Vagina (tissue), 2 donors: ENCODE results near the gene ZNF836. TPM values are rescaled to one million over a fixed set of nuclear protein-coding genes. Genes with fewer than 3 reads are reported as not detected.

Experiments
- DNase-seq, 2 donors: peaks; one replicate each; pipeline ENCODE4 v3.0.0-alpha.2; 2017; ENCODE audit errors: extremely low spot score in 2 of 2
- H3K27ac ChIP-seq: fragments of 200-600 bp; sonication (generic); one replicate; pipeline ENCODE4 v1.5.1; 2019
- H3K27me3 ChIP-seq: fragments of 200-600 bp; sonication (generic); one replicate; pipeline ENCODE4 v1.5.1; 2019
- H3K36me3 ChIP-seq, 2 donors: fragments of 200-600 bp; sonication (generic); one replicate each; pipeline ENCODE4 v1.5.1; 2017 to 2019
- H3K4me1 ChIP-seq: fragments of 200-600 bp; sonication (generic); one replicate; pipeline ENCODE4 v1.5.1; 2019
- H3K4me3 ChIP-seq, 2 donors: fragments of 200-600 bp; sonication (generic); 1 replicate in 1 of 2; 2 replicates in 1 of 2; pipeline ENCODE4 v1.5.1; 2016 to 2019
- H3K9me3 ChIP-seq: fragments of 200-600 bp; sonication (generic); one replicate; pipeline ENCODE4 v1.5.1; 2019
- CTCF ChIP-seq, 3 experiments: fragments of 450-650 bp in 2 of 3; fragments of 200-600 bp in 1 of 3; sonication (generic) in 1 of 3; IDR thresholded peaks; one replicate each; pipeline ENCODE4 v1.5.1; 2017 to 2019; ENCODE audit warnings: antibody characterized with exemption in 3 of 3, mild to moderate bottlenecking in 2 of 3, moderate library complexity in 2 of 3
- POLR2A ChIP-seq, 2 donors: fragments of 450-650 bp; IDR thresholded peaks; one replicate each; pipeline ENCODE4 v1.6.1; 2017; ENCODE audit warnings: antibody characterized with exemption in 2 of 2, mild to moderate bottlenecking in 2 of 2, moderate library complexity in 2 of 2
- POLR2AphosphoS5 ChIP-seq, 2 donors: sonication (generic); formaldehyde crosslinking; IDR thresholded peaks; one replicate each; pipeline ENCODE4 v1.9.0; 2017; ENCODE audit warnings: antibody characterized with exemption in 2 of 2, mild to moderate bottlenecking in 2 of 2, low read depth in 1 of 2; ENCODE audit not compliant: insufficient read depth in 1 of 2
- intact Hi-C: fragments of 100-400 bp; cut with DNase I; formaldehyde crosslinking; loops from one replicate; pipeline ENCODE4 v1.15.1; 2023
- total RNA-seq: library from RNA; depleted of rRNA; stranded (reverse); fragments of >200 nt; gene quantifications from one replicate; pipeline ENCODE4 v1.2.3, GENCODE V29; 2016

ZNF836 gene
- total RNA-seq, 1 donor from 2014 or later = 3.9 TPM

- Histone ChIP-seq H3K4me3 (no peak overlapping the region), H3K36me3 (peaks cover 0 to 50% of the 10 kb centered on the region in 2 donors), H3K4me1 (peaks cover 71% of the 10 kb centered on the region), H3K27ac (peak overlapping the region; percentile 80), H3K9me3 (no peaks in the 10 kb centered on the region), H3K27me3 (no peaks in the 10 kb centered on the region)
- intact Hi-C loops = no loop called here
- DNase-seq = peak in 1 of 2 donors; percentile 92
- TF ChIP-seq POLR2AphosphoS5 (IDR thresholded peaks at IDR 0.05; ENCODE audit: insufficient read depth in 1 of 2, low read depth in 1 of 2) (peak in 1 of 2 donors; percentile 90), POLR2A (IDR thresholded peaks at IDR 0.05) (no peak)
Observed at GRCh38 chr19:52200044-52200443, 28.6 kb upstream of the ZNF836 start.

- Histone ChIP-seq H3K9me3 (no peaks in the 10 kb centered on the region), H3K4me1 (peaks cover 85% of the 10 kb centered on the region), H3K4me3 (no peak overlapping the region), H3K36me3 (peaks cover 0 to 37% of the 10 kb centered on the region in 2 donors), H3K27ac (no peak overlapping the region), H3K27me3 (no peaks in the 10 kb centered on the region)
- no peak for DNase-seq
- intact Hi-C loops = no loop called here
- TF ChIP-seq POLR2AphosphoS5 (IDR thresholded peaks at IDR 0.05; ENCODE audit: insufficient read depth in 1 of 2, low read depth in 1 of 2) = no peak
- no peak for TF ChIP-seq POLR2A (IDR thresholded peaks at IDR 0.05)
- TF ChIP-seq CTCF (IDR thresholded peaks at IDR 0.05) = no peak
Observed at GRCh38 chr19:52198678-52199077, 27.3 kb upstream of the ZNF836 start.

GRCh38 chr19:52197964-52198363 lies 26.5 kb upstream of the ZNF836 start:
- H3K27ac ChIP-seq = no peak overlapping the region
- H3K27me3 ChIP-seq = no peaks in the 10 kb centered on the region
- H3K4me3 ChIP-seq = no peak overlapping the region
- intact Hi-C loops = no loop called here
- H3K4me1 ChIP-seq = peaks cover 92% of the 10 kb centered on the region
- no peak for DNase-seq
- H3K36me3 ChIP-seq = peaks cover 0 to 36% of the 10 kb centered on the region in 2 donors
- no peak for TF ChIP-seq POLR2AphosphoS5 (IDR thresholded peaks at IDR 0.05; ENCODE audit: insufficient read depth in 1 of 2, low read depth in 1 of 2)
- no peak for TF ChIP-seq CTCF (IDR thresholded peaks at IDR 0.05)
- no peak for TF ChIP-seq POLR2A (IDR thresholded peaks at IDR 0.05)
- no peaks in the 10 kb centered on the region for H3K9me3 ChIP-seq

- H3K9me3 ChIP-seq = no peaks in the 10 kb centered on the region
- TF ChIP-seq POLR2AphosphoS5 (IDR thresholded peaks at IDR 0.05; ENCODE audit: insufficient read depth in 1 of 2, low read depth in 1 of 2) = no peak
- TF ChIP-seq CTCF (IDR thresholded peaks at IDR 0.05) = no peak
- no peak for TF ChIP-seq POLR2A (IDR thresholded peaks at IDR 0.05)
- intact Hi-C loops = no loop called here
- H3K27ac ChIP-seq = no peak overlapping the region
- no peaks in the 10 kb centered on the region for H3K27me3 ChIP-seq
- no peak for DNase-seq
- peaks cover 0 to 28% of the 10 kb centered on the region in 2 donors for H3K36me3 ChIP-seq
- peaks cover 98% of the 10 kb centered on the region for H3K4me1 ChIP-seq
- H3K4me3 ChIP-seq = no peak overlapping the region
Observed at GRCh38 chr19:52196256-52196967, 25.0 kb upstream of the ZNF836 start.

GRCh38 chr19:52191951-52192350 lies 20.5 kb upstream of the ZNF836 start:
- Histone ChIP-seq H3K27me3 (no peaks in the 10 kb centered on the region), H3K4me3 (peak overlapping the region in 1 of 2 donors; percentile 72), H3K27ac (peak overlapping the region; percentile 92), H3K36me3 (peaks cover 0 to 16% of the 10 kb centered on the region in 2 donors), H3K4me1 (peaks cover 78% of the 10 kb centered on the region), H3K9me3 (no peaks in the 10 kb centered on the region)
- DNase-seq = no peak
- TF ChIP-seq POLR2A (IDR thresholded peaks at IDR 0.05) = no peak
- no peak for TF ChIP-seq CTCF (IDR thresholded peaks at IDR 0.05)
- TF ChIP-seq POLR2AphosphoS5 (IDR thresholded peaks at IDR 0.05; ENCODE audit: insufficient read depth in 1 of 2, low read depth in 1 of 2) = no peak
- intact Hi-C loops = no loop called here
